Cardiac fibroblast (primary cell): Measurements from ENCODE around the gene C4orf50.

ENCODE experiments used
- DNase-seq, 2 donors: peaks; one replicate each; pipeline versions ENCODE4 v3.0.0 to v3.0.0-alpha.2; 2010; ENCODE audit warnings: low read depth in 2 of 2
- H3K4me3 ChIP-seq, 2 donors: replicated peaks in 1 of 2; 1 replicate in 1 of 2; 2 replicates in 1 of 2; pipeline ENCODE4 v1.5.1; 2011; ENCODE audit warnings: low read depth in 2 of 2, low read length in 2 of 2, mild to moderate bottlenecking in 2 of 2, moderate library complexity in 1 of 2
- TF ChIP-seq, protein P1 (sequence below): IDR thresholded peaks from one replicate; pipeline ENCODE4 v1.5.1; 2011; ENCODE audit warnings: low read depth, mild to moderate bottlenecking, low read length, inconsistent platforms

Gene C4orf50

DNA sequence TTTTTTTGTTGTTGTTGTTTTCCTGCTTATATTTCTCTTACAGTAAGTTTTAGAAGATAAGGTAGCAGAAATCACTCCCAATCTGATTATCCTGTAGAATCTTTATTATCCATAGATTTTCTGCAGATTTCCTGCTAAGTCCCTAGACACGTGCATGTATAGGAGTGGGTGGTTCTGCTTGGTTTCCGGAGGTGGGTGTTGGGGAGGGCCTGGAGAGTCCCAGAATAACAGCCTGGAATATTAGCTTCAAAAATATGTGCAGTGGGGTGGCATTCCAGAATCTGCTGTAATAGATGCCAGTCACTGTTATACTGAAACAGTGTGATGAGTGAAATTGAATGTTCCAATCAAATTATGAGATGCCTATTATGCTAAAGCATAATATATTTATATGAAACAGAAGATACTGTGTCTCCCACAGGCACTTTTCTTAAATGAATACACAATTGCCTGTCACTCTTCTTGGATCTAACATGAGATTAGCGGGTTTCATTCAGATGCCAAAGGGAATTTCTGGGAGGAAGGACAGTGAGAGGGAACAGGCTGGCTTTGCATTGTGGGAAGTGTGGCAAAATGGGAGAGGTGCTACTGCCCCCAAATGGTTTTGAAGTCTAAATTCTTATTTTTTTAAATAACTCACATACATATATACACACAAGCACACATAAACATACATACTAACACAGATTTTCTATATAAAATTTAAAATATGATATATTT lies 37.6 kb downstream of the C4orf50 start:
- no peak overlapping the region for H3K4me3 ChIP-seq
- peak in 1 of 2 donors; percentile 4 for DNase-seq
- TF ChIP-seq, protein P1, sequence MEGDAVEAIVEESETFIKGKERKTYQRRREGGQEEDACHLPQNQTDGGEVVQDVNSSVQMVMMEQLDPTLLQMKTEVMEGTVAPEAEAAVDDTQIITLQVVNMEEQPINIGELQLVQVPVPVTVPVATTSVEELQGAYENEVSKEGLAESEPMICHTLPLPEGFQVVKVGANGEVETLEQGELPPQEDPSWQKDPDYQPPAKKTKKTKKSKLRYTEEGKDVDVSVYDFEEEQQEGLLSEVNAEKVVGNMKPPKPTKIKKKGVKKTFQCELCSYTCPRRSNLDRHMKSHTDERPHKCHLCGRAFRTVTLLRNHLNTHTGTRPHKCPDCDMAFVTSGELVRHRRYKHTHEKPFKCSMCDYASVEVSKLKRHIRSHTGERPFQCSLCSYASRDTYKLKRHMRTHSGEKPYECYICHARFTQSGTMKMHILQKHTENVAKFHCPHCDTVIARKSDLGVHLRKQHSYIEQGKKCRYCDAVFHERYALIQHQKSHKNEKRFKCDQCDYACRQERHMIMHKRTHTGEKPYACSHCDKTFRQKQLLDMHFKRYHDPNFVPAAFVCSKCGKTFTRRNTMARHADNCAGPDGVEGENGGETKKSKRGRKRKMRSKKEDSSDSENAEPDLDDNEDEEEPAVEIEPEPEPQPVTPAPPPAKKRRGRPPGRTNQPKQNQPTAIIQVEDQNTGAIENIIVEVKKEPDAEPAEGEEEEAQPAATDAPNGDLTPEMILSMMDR, result no peak

DNA sequence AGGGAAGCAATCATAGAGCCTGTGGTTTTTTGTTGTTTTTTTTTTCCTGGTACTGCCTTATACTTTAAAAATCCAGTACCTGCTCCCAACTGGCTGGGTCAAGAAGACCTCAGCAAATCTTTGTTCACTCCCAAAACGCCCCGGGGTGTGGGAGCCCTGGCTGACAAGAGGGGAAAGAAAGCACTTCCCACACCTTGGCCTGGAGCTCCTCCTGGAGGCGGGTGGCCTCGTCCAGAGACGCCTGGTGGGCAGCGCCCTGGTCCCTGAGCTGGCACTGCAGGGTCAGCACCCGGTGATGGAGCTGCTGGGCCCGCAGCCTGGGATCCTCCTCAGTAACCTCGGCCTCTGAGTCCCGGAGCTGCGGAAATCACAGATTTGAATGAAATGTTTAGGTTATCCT lies 38.2 kb downstream of the C4orf50 start:
- TF ChIP-seq, protein P1, result peak; percentile 48
- DNase-seq, result peak in 1 of 2 donors; percentile 16
- H3K4me3 ChIP-seq, result no peak overlapping the region

DNA sequence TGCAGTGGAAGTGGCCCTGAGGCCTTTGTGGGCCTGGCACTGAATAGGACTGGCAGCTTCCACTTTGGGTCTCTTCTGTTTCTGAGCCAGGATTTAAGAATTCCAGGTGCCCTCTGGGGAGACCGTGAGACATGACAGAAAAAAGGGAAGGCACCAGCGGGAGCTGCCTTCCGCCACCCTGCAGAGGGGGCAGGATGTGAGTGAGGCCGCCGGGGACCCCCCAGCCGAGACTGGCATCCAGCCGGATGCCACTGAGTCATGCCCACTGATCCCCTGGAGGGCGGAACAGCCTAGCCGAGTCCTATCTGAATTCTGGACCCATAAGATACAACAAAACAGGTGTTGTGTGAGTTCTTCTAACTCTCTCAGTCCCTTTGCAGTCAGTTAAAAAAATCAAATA lies 41.3 kb downstream of the C4orf50 start:
- no peak overlapping the region for H3K4me3 ChIP-seq
- no peak for DNase-seq
- TF ChIP-seq, protein P1, result no peak

DNA sequence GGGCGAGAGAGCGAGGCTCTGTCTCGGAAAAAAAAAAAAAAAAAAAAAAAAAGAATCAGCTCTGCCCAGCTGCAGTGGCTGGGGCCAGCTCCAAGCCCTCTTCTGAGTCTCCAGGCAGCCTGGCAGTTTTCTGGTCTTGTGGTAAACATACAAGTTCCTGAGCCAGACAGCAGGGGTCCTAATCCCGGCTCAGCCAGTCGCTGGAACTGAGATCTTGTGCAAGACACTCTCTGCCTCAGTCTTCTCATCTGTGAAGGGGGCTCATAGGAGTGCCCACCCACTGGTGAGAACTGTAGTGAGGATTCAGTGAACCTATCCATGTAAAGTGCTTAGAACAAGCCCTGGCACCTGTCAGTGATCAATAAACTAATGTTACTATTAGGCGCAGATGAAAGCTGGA lies 41.8 kb downstream of the C4orf50 start:
- no peak overlapping the region for H3K4me3 ChIP-seq
- no peak for DNase-seq
- TF ChIP-seq, protein P1, result no peak

DNA sequence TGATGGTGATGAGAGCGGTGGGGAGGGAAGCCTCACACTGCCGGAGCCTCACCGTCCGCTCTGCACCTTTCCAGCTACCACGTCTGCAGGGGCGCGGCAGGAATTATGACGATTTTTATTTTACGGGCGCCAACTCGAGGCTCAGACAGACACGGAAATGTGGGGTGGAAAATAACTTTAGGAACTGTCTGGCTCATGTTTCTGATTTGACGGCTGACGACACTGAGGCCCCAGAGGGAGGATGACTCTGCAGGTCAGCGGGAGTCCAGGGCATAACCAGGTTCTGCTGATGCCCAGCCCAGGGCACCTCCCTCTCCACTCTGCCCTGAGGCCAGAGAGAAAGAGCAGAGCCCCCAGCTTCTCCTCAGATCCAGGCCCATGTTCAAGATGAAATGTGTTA lies 43.9 kb downstream of the C4orf50 start:
- no peak overlapping the region for H3K4me3 ChIP-seq
- no peak for DNase-seq
- TF ChIP-seq, protein P1, result no peak

DNA sequence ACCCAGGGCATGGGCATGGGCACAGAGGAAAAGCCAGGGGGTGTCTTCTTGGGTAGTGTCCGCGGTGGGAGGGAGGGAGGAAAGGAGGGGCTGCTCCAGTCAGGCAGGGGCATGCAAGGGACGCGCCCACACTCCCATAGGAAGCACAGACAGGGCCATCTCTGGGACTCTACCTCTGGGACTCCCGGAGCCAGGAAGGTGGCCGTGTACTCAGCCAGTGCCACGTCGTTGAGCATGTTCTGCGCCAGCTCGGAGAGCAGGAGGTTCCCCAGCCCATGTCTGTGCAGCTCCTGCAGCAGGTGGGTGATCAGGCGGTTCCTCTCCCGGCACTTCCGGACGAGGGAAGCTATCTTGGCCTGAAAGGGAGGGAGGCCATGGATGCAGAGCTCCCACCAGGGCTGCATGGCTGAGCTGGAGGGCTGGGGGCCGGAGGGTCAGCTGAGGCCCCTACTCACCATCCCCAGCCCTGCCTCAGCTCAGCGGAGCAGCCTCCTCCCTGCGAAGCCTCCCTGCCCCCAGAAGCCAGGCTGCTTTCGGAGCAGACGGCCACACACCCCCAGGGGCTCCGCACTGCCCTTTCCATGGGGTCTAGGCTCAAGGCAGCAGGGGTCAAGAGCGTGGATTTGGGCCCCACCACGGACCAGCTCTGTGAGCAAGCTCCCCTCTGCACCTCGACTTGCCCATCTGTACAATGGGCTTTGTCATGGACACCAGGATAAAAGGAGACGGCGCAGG lies 44.6 kb downstream of the C4orf50 start:
- H3K4me3 ChIP-seq, result no peak overlapping the region
- TF ChIP-seq, protein P1, result no peak
- no peak for DNase-seq
